22Rv1 (cell line): ENCODE results near the gene GRM1.

ENCODE experiments used
- H3K27ac ChIP-seq: fragments of 450-650 bp; 2 replicates; pipeline ENCODE4 v1.5.1; 2017
- ZFX ChIP-seq: fragments of 450-650 bp; IDR thresholded peaks from 2 replicates; pipeline ENCODE4 v1.6.1; 2017; ENCODE audit warnings: antibody characterized with exemption, borderline replicate concordance
- TF ChIP-seq, protein P1 (sequence below): fragments of 450-650 bp; IDR thresholded peaks from 2 replicates; pipeline ENCODE4 v1.5.1; 2017; ENCODE audit warnings: mild to moderate bottlenecking

GRM1 gene

GRCh38 chr6:146310628-146311027 is 281.8 kb downstream of the GRM1 start:
- TF ChIP-seq ZFX = no peak
- TF ChIP-seq, protein P1, sequence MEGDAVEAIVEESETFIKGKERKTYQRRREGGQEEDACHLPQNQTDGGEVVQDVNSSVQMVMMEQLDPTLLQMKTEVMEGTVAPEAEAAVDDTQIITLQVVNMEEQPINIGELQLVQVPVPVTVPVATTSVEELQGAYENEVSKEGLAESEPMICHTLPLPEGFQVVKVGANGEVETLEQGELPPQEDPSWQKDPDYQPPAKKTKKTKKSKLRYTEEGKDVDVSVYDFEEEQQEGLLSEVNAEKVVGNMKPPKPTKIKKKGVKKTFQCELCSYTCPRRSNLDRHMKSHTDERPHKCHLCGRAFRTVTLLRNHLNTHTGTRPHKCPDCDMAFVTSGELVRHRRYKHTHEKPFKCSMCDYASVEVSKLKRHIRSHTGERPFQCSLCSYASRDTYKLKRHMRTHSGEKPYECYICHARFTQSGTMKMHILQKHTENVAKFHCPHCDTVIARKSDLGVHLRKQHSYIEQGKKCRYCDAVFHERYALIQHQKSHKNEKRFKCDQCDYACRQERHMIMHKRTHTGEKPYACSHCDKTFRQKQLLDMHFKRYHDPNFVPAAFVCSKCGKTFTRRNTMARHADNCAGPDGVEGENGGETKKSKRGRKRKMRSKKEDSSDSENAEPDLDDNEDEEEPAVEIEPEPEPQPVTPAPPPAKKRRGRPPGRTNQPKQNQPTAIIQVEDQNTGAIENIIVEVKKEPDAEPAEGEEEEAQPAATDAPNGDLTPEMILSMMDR = no peak
- no peak overlapping the region for H3K27ac ChIP-seq

GRCh38 chr6:146311079-146311478 is 282.2 kb downstream of the GRM1 start:
- TF ChIP-seq, protein P1 = no peak
- TF ChIP-seq ZFX = no peak
- no peak overlapping the region for H3K27ac ChIP-seq

GRCh38 chr6:146312608-146313007 is 283.7 kb downstream of the GRM1 start:
- TF ChIP-seq, protein P1 = no peak
- TF ChIP-seq ZFX = no peak
- H3K27ac ChIP-seq = no peak overlapping the region

GRCh38 chr6:146315381-146316174 is 286.7 kb downstream of the GRM1 start:
- TF ChIP-seq, protein P1 = no peak
- no peak for TF ChIP-seq ZFX

DNA sequence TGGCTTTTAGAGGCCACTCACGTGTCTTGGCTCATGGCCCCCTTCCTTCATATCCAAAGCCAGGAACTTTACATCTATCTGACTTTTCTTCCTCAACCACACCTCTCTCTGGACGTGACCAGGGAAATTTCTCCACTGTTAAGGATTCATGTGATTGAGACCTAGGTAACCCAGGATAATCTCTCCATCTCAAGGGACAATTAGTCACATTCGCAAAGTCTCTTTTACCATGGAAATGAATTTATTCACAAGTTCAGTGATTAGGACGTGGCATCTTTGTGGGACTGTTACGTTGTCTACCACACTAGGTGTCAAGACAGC is 287.3 kb downstream of the GRM1 start:
- TF ChIP-seq, protein P1 = no peak
- TF ChIP-seq ZFX = no peak
- H3K27ac ChIP-seq = no peak overlapping the region

More at GRCh38 chr6:146315381-146316174, 286.7 kb downstream of the GRM1 start:
- no peak overlapping the region for H3K27ac ChIP-seq

- H3K27ac ChIP-seq = no peak overlapping the region
- TF ChIP-seq, protein P1 = no peak
Observed at GRCh38 chr6:146331013-146331412, 302.2 kb downstream of the GRM1 start.

DNA sequence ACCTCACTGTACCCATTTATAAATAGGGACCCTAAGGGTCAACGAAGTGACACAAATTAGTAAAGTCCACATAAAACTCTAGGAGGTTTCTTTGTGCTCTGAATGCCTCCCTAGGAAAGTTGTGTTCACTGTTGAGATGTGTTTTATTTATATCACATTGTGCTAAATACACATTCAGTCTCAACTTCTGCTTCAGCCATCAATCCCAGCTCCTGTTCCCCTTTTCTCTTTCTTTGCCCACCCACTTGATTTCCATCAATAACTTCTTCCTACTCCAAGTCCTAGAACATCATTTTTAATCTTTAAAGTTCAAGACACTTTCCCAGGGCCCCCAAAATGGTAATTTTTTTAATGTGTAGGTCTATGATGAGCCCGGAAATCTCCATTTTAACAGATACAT is 306.5 kb downstream of the GRM1 start:
- H3K27ac ChIP-seq = no peak overlapping the region
- TF ChIP-seq ZFX = no peak
- TF ChIP-seq, protein P1 = no peak
